ENCODE results near the gene GLCE.
"Not testable (repeated sequence)": the region's sequence is repeated elsewhere in the genome, so short reads cannot be mapped to it uniquely, and the experiment has no call there.

The GLCE gene

DNA sequence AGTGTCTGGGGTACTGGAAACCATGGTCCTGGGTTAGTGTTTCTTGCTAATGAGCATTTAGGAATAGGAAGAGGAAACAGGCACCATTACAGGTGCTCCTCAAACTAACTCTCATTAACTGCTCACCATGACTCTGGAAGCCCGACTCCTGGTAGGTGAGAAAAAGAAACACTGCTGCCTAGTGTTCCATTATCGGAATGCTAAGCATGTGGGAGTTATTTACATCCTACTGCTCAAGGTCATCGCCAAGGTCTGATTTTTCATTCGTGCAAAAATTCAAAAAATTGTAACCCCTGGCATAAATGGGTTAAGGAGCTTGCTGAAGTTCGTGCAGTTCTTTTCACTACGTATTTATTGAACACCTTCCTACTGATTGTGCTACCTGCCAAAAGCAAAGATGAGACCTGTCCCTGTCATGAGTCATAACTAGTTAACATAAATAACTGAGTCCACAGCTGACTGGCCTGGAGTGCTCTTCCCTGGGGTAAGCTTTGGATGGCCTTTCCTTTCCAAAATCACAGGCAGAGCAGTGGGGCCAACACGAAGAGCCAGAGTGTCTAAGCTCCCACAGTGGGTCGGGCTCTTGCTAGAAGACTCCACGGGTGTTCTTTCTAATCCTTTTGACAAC is 115.6 kb downstream of the GLCE start:
- Mint-ChIP-seq H3K27ac (no peak overlapping the region), H3K4me3 (no peak overlapping the region), H3K36me3 (ENCODE audit: low read depth) (no peaks in the 10 kb centered on the region), H3K27me3 (no peaks in the 10 kb centered on the region), H3K4me1 (no peaks in the 10 kb centered on the region), H3K9me3 (no peaks in the 10 kb centered on the region)
- ATAC-seq, result no peak
- no peak for DNase-seq

DNA sequence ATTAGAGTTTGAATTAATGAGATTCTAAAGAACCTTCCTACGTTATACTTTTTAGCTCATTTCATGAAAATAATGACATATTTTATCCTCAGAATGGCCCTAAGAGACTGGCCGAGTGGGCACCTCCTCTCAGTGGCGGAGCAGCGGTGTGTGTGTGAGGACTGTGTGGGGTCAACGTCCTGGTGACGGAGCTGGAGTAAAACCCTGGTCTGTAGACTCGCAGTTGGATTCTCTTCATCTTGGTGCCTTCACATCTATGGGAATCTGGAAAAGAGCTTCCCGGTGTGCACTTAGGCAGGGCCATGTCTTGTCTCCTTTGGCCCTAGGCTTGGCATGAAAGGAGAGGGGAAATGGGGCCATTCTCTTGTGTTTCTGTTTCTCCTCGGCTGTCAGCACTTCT is 116.9 kb downstream of the GLCE start:
- Mint-ChIP-seq H3K4me3 (no peak overlapping the region), H3K27me3 (no peaks in the 10 kb centered on the region), H3K9me3 (no peaks in the 10 kb centered on the region), H3K4me1 (no peaks in the 10 kb centered on the region), H3K27ac (no peak overlapping the region), H3K36me3 (ENCODE audit: low read depth) (no peaks in the 10 kb centered on the region)
- ATAC-seq (no peak), DNase-seq (no peak)

DNA sequence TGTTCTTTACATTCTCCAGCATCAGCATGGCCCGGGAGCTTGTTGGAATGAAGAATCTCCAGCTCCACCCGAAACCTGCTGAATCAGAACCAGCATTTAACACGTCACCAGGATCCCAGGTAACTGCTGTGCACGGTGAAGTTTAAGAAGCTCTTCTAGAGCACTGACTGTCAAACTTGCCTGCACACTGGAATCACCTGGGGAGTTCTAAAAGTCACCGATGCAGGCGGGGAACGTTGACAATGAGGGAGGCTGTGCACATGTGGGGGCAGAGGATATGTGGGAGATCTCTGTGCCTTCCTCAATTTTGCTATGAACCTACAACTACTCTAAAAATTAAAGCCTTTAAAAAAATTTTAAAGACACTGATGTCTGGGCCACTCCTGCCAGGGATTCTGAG is 119.2 kb downstream of the GLCE start:
- Mint-ChIP-seq H3K4me1 (no peaks in the 10 kb centered on the region), H3K27me3 (peaks cover 3% of the 10 kb centered on the region), H3K4me3 (no peak overlapping the region), H3K9me3 (no peaks in the 10 kb centered on the region), H3K36me3 (ENCODE audit: low read depth) (no peaks in the 10 kb centered on the region), H3K27ac (no peak overlapping the region)
- DNase-seq (no peak), ATAC-seq (no peak)

DNA sequence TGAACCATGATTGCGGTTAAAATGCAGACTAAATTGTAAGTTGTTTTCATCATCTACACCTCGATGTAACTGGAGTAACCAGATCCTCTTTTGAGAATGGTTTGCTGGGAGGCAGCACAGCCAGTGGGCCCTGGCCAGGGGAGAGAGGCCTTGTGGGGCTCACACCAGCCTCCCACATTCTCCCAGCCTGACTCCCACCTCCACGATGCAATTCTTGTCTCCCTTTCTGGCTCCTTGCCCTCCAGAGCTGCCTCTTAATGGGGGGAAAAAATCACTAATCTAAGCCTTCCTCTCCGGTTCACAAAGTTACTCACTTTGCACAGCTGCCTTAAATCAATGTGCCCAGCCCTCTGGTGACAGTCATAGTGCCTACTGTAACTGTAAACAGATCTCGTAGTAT is 120.3 kb downstream of the GLCE start:
- no peak overlapping the region for H3K4me3 Mint-ChIP-seq
- DNase-seq (no peak), ATAC-seq (no peak)
- H3K4me1 Mint-ChIP-seq, result no peaks in the 10 kb centered on the region
- no peak overlapping the region for H3K27ac Mint-ChIP-seq
- H3K27me3 Mint-ChIP-seq, result peaks cover 3% of the 10 kb centered on the region
- H3K9me3 Mint-ChIP-seq, result no peaks in the 10 kb centered on the region
- H3K36me3 Mint-ChIP-seq (ENCODE audit: low read depth), result no peaks in the 10 kb centered on the region

DNA sequence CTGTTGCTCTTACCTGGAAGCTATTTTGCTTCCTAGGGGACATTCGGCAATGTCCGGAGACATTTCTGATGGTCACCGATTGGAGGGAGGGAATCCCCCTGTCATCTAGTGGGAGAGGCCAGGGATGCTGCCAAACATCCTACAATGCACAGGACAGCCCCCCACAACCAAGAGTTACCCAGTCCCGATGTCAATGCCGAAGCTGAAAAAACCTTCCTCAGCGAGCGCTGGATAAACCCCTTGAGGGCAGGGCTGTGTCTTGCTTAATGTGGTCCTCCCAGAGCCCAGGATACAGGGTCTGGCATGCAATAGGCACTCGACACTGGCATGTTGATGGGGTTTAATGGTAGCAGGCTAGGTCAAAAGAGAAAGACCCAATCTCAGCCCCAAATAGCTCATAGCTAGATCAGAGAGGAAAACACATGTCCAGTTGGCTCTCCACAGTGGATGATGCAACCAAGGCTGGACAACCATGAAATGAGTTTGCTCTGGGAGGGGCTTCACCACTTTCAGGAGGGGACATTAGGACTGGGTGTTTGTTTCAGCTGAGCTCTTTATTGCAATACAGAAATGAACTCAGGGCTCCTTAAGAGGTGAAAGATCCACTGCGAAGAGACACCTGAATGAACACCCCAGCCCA is 121.8 kb downstream of the GLCE start:
- Mint-ChIP-seq H3K9me3 (no peaks in the 10 kb centered on the region), H3K27me3 (peaks cover 3% of the 10 kb centered on the region), H3K27ac (no peak overlapping the region), H3K4me3 (no peak overlapping the region), H3K36me3 (ENCODE audit: low read depth) (no peaks in the 10 kb centered on the region), H3K4me1 (no peaks in the 10 kb centered on the region)
- no peak for ATAC-seq
- DNase-seq, result no peak

DNA sequence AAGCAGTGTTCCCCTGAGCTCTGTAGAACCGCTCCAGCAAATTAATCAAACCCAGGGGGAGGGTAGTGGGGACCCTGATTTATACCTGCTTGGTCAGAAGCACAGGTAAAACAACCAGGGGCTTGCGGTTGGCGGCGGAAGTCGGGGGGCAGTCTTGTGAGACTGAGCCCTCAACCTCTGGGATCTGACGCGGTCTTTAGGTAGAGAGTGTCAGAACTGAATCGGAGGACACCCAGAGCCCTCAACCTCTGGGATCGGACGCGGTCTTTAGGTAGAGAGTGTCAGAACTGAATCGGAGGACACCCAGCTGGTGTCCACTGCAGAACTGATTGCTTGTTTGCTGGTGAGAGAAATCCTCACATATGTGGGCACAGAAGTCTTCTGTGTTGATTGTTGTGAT is 125.4 kb downstream of the GLCE start:
- Mint-ChIP-seq H3K4me3 (no peak overlapping the region), H3K27me3 (peaks cover 3% of the 10 kb centered on the region), H3K4me1 (no peaks in the 10 kb centered on the region), H3K27ac (no peak overlapping the region), H3K36me3 (ENCODE audit: low read depth) (no peaks in the 10 kb centered on the region), H3K9me3 (no peaks in the 10 kb centered on the region)
- DNase-seq (no peak), ATAC-seq (no peak)

DNA sequence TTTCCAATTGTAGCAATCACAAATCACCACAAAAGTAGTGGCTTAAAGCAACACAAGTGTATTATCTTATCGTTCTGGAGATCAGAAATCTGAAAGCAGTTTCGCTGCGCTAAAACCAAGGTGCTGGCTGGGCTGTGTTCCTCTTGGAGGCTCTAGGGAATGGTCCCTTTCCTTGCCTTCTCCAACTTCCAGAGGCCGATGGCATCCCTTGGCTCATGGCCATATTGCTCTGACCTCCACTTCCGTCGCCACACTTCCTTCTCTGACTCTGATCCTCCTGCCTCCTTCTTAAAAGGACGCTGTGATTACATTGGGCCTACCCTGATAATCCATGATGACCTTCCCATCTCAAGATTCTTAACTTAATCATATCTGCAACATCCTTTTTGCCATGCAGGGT is 127.6 kb downstream of the GLCE start:
- Mint-ChIP-seq H3K27me3 (peaks cover 2% of the 10 kb centered on the region), H3K9me3 (no peaks in the 10 kb centered on the region), H3K4me3 (no peak overlapping the region), H3K4me1 (no peaks in the 10 kb centered on the region), H3K36me3 (ENCODE audit: low read depth) (no peaks in the 10 kb centered on the region), H3K27ac (no peak overlapping the region)
- ATAC-seq (no peak), DNase-seq (no peak)

DNA sequence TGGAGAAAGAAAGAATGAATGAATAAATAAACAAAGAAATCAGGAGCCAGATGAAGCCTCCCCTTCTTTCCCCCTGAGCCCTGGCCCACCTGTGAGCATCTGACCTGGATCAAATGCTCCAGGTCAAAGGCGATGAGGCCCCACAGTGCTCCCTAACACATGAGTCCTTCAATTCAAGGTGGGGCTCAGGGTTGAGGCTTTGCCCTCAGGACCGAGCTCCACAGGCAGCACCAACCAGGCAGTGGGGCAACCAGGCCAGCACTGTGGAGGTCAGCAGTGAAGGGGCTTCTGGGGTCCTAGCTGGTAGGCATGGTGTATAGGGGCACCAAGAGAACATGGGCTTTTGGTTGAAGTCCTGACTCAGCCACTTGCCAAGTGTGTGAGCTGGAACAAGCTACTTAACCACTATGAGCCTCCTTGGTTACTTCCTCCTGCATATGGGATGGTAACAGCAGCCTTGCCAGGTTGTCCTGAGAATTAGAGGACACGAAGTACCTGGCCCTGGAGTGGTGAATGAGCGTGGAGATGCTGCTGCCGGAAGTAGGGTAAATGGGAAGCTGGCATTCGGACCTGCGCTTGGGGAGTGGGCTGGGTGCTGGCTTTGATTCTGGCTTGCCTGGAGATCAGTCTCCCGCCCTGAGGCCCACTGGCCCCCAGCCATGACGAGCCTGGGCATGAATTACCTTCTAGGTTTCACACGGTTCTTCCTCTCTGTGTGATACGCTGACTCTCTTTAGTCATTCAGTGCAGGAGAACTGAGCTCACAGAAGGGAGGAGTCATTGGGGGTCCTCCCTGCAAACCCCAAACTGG is 128.3 kb downstream of the GLCE start:
- DNase-seq (no peak), ATAC-seq (no peak)
- no peak overlapping the region for H3K4me3 Mint-ChIP-seq

DNA sequence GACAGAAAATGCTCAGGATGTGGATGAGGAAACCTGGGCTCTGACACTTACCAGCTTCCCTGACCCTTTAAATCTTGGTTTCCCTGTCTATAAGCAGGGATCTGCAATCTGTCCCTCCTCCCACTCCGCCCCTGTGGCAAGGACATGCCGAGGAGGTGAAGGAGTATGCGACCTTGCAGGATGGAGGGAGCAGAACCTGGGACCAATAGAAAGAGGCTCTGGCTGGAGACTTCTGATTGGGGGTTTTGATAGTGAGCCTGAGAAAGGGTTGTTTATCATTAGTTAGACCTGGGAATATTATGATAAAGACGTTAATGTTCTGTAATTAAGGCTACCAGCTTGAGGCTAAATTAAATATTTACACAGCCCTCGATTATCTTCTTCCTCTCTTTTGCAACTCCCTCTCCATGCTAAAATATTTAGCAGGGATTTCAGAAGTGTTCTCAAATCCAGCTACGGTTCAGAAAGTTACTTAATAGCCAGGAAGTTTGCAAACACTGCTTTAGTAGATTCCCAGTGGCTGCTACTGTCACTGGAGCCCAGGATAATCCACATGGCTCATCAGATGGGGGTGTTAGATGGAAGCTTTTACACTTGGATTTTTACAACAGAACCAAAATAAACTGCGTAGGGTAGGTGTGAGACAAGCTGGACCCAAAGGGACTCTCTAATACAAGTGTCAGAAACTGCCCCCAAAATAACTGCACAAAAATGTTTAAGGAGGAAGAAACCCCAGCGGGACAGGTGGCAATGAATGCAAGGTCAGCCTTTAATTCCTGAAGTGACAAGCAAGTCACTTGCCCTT is 129.1 kb downstream of the GLCE start:
- H3K27me3 Mint-ChIP-seq, result no peaks in the 10 kb centered on the region
- no peak for ATAC-seq
- no peaks in the 10 kb centered on the region for H3K4me1 Mint-ChIP-seq
- no peaks in the 10 kb centered on the region for H3K36me3 Mint-ChIP-seq (ENCODE audit: low read depth)
- H3K27ac Mint-ChIP-seq, result no peak overlapping the region
- no peak overlapping the region for H3K4me3 Mint-ChIP-seq
- DNase-seq, result no peak
- H3K9me3 Mint-ChIP-seq, result no peaks in the 10 kb centered on the region

More for the DNA sequence above, 128.3 kb downstream of the GLCE start:
- H3K27ac Mint-ChIP-seq, result no peak overlapping the region
- no peaks in the 10 kb centered on the region for H3K36me3 Mint-ChIP-seq (ENCODE audit: low read depth)
- H3K27me3 Mint-ChIP-seq, result no peaks in the 10 kb centered on the region
- H3K4me1 Mint-ChIP-seq, result no peaks in the 10 kb centered on the region
- H3K9me3 Mint-ChIP-seq, result no peaks in the 10 kb centered on the region

DNA sequence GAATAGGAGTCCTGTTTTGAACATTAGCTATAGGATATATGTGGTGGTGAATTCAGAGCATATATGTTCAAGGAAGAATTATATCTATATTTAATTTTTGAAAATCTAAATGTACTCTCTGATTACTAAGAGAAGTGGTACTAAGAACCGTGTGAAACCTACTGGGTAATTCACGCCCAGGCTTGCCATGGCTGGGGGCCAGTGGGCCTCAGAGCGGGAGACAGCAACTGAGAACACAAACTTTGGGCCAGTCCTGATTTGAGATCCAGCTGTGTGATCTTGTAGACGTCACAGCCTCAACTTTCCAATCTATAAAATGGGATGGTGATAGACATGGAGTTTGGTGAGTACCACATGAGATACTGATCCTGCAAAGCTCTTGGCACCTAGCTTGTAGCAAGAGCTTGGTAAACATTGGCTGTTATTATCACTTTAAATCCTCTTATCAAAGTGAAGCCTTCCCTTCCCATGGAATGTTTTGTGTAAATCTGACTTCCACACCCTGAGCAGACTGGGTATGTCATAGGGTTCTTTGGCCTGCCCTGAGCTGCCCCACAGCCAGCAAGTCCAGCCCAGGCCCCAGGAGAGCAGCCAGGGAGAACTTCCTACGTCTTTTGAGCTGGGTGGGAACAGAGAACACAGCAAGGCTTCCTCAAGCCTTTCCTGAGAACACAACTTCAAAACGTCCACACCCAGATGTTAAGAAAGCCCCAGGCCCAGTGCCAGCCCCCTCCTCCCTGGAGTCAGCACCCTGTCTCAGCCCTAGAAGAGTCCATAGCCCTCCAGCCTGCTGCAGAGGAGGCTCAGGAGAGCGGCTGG is 130.1 kb downstream of the GLCE start:
- Mint-ChIP-seq H3K36me3 (ENCODE audit: low read depth) (no peaks in the 10 kb centered on the region), H3K27ac (no peak overlapping the region), H3K4me1 (no peaks in the 10 kb centered on the region), H3K9me3 (no peaks in the 10 kb centered on the region), H3K4me3 (no peak overlapping the region), H3K27me3 (peaks cover 3% of the 10 kb centered on the region)
- ATAC-seq, result no peak
- no peak for DNase-seq

DNA sequence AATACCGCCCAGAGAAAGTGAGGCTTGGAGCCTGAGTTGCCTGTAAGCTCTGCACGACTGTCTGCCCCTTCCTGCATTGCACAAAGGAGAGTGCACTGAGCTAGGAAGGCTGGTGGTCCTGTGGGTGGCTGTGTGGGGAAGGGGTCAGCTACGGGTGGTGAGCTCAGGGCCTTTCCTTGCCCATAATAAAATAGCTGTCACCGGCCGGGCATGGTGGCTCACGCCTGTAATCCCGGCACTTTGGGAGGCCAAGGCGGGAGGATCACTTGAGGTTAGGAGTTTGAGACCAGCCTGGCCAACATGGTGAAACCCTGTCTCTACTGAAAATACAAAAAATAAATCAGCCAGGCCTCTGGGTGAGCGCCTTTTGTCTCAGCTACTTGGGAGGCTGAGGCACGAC is 131.2 kb downstream of the GLCE start:
- not testable (repeated sequence) for ATAC-seq

DNA sequence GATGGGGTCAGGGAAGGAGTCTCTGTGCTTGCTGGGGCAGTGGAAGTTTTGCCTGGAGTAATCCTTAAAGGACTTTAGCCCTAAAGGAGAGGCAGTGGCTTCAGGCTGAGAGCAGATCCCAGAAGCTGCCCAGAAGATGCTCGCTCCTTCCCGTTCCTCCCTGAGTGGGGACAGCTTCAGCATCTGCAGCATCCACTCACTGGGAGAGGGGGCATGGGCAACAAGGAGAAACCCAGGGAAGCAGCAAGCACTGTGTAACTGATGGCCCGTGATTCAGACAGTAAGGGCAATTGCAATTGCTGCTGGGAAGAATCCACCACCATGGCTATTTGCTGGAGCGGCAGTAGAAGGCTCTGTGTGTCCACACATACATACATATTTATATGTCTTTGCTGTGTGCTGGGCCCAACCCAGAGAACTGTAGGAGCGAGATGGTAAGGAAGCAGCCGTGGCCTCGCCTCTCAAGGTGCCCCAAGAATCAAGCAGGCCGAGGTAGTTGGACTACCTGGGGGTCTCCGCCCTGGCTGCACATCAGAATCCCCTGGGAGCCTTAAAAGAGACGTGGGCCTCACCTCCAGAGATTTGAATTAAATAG is 132.5 kb downstream of the GLCE start:
- H3K27me3 Mint-ChIP-seq, result peaks cover 18% of the 10 kb centered on the region
- H3K4me3 Mint-ChIP-seq, result no peak overlapping the region
- DNase-seq (no peak), ATAC-seq (no peak)
- H3K27ac Mint-ChIP-seq, result no peak overlapping the region
- no peaks in the 10 kb centered on the region for H3K36me3 Mint-ChIP-seq (ENCODE audit: low read depth)
- H3K4me1 Mint-ChIP-seq, result no peaks in the 10 kb centered on the region
- H3K9me3 Mint-ChIP-seq, result no peaks in the 10 kb centered on the region

More for the DNA sequence above, 131.2 kb downstream of the GLCE start:
- H3K27ac Mint-ChIP-seq; H3K4me3 Mint-ChIP-seq; H3K36me3 Mint-ChIP-seq (ENCODE audit: low read depth); H3K9me3 Mint-ChIP-seq; DNase-seq; H3K4me1 Mint-ChIP-seq; H3K27me3 Mint-ChIP-seq: not testable (repeated sequence)

DNA sequence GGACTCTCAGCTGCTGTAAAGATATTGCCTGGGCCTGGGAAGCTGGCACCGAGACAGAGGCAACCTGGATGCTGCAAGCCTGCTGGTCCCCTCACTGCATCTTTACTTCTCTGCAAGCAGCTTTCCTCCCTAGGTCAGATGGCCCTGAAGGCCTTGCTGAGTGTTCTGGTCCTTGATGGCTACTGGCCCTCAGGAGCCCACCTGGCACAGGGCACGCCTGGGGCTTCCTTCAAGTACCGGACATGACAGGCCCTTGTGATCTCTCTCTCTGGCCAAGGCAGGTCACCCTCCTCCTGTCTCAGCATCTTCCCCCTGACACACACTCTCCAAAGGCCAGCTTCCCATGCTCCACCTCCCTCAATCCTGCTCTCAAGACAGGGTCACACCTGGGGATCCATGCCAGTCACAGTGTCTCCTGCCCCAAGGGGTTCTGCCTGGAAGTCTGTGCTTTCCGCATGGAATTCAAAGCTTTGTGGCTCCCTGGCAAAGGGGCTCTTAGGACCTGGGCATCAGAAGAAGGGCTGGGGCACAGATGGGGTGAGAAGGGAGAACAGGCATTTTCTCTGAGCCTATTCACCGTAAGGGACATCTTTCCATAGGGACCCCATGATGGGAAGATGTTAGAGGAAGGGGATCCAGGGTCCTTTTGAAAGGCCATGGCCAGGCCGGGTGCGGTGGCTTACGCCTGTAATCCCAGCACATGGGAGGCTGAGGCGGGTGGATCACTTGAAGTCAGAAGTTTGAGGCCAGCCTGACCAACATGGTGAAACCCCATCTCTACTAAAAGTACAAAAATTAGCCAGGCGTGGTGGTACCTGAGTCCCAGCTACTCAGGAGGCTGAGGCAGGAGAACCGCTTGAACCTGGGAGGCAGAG is 133.5 kb downstream of the GLCE start:
- no peak for DNase-seq
- peaks cover 24% of the 10 kb centered on the region for H3K27me3 Mint-ChIP-seq
- H3K4me1 Mint-ChIP-seq, result no peaks in the 10 kb centered on the region

More for the DNA sequence above, 133.5 kb downstream of the GLCE start:
- Mint-ChIP-seq H3K27ac (no peak overlapping the region), H3K36me3 (ENCODE audit: low read depth) (no peaks in the 10 kb centered on the region), H3K9me3 (no peaks in the 10 kb centered on the region), H3K4me3 (no peak overlapping the region)
- no peak for ATAC-seq

Data from activated naive CD8-positive, alpha-beta T cell treated with anti-CD3 and anti-CD28 coated beads, Interleukin-2, amount 50 U/mL, for 24 hours (primary cell).